CD4-positive, CD25-positive, alpha-beta regulatory T cell (primary cell): ENCODE results near the gene KCNG2. TPM values are rescaled to one million over a fixed set of nuclear protein-coding genes. Genes with fewer than 3 reads are reported as not detected.
"Not testable (repeated sequence)": the region's sequence is repeated elsewhere in the genome, so short reads cannot be mapped to it uniquely, and the experiment has no call there.

Experiments
- ATAC-seq, 2 donors: fragments of 150-1000 bp; cut with Tn5 transposase; one replicate each; pipeline ENCODE4 v1.10.0; 2021; ENCODE audit warnings: low read depth in 2 of 2, moderate number of reproducible peaks in 2 of 2, moderate library complexity in 1 of 2
- DNase-seq, 3 donors: peaks; one replicate each; pipeline versions ENCODE4 v3.0.0 to v3.0.0-alpha.2; 2012 to 2022; ENCODE audit warnings: mixed read lengths in 1 of 3
- H3K27ac ChIP-seq: one replicate; pipeline ENCODE4 v1.7.0; 2013; ENCODE audit warnings: mild to moderate bottlenecking, low read length; ENCODE audit not compliant: insufficient read depth, poor library complexity, severe bottlenecking
- H3K27me3 ChIP-seq: one replicate; pipeline ENCODE4 v1.7.0; 2013; ENCODE audit warnings: low read length; ENCODE audit not compliant: control insufficient read depth, insufficient read depth
- H3K36me3 ChIP-seq: one replicate; pipeline ENCODE4 v1.7.0; 2013; ENCODE audit warnings: mild to moderate bottlenecking, low read length, moderate library complexity; ENCODE audit not compliant: control insufficient read depth, insufficient read depth
- H3K4me1 ChIP-seq: 2 replicates; pipeline ENCODE4 v1.7.0; 2013; ENCODE audit warnings: mild to moderate bottlenecking, low read length; ENCODE audit not compliant: insufficient read depth, control insufficient read depth, poor library complexity, severe bottlenecking
- H3K4me3 ChIP-seq: one replicate; pipeline ENCODE4 v1.7.0; 2013; ENCODE audit warnings: low read depth, mild to moderate bottlenecking, low read length, moderate library complexity
- H3K9me3 ChIP-seq, 2 experiments: 1 replicate in 1 of 2; 2 replicates in 1 of 2; pipeline ENCODE4 v1.7.0; 2013; ENCODE audit warnings: low read length in 2 of 2, mild to moderate bottlenecking in 1 of 2, moderate library complexity in 1 of 2; ENCODE audit not compliant: control insufficient read depth in 2 of 2
- H3K27ac Mint-ChIP-seq, 3 donors: one replicate each; pipeline ENCODE4 v1.8.0; 2020 to 2022; ENCODE audit warnings: mild to moderate bottlenecking in 3 of 3, mixed read lengths in 3 of 3, moderate library complexity in 2 of 3
- H3K27me3 Mint-ChIP-seq: one replicate; pipeline ENCODE4 v1.8.0; 2022; ENCODE audit warnings: mild to moderate bottlenecking, mixed read lengths
- H3K36me3 Mint-ChIP-seq: one replicate; pipeline ENCODE4 v1.8.0; 2020; ENCODE audit warnings: mixed read lengths
- H3K4me1 Mint-ChIP-seq, 4 donors: one replicate each; pipeline ENCODE4 v1.8.0; 2020 to 2022; ENCODE audit warnings: mixed read lengths in 4 of 4, mild to moderate bottlenecking in 1 of 4
- H3K4me3 Mint-ChIP-seq, 4 donors: one replicate each; pipeline ENCODE4 v1.8.0; 2020 to 2022; ENCODE audit warnings: mild to moderate bottlenecking in 4 of 4, mixed read lengths in 4 of 4, moderate library complexity in 3 of 4
- H3K9me3 Mint-ChIP-seq, 7 donors: one replicate each; pipeline ENCODE4 v1.8.0; 2020 to 2022; ENCODE audit warnings: mixed read lengths in 7 of 7, mild to moderate bottlenecking in 3 of 7, moderate library complexity in 2 of 7
- polyA plus RNA-seq, 4 donors: library from polyadenylated mRNA; unstranded; fragments of 300-500 nt; fragmentation: Illumina TruSeq; gene quantifications; one replicate each; pipeline ENCODE4 v1.2.3, GENCODE V29; 2021
- total RNA-seq: library from RNA; stranded (reverse); gene quantifications from one replicate; pipeline ENCODE4 v1.2.3, GENCODE V29; 2022

Gene KCNG2, protein sequence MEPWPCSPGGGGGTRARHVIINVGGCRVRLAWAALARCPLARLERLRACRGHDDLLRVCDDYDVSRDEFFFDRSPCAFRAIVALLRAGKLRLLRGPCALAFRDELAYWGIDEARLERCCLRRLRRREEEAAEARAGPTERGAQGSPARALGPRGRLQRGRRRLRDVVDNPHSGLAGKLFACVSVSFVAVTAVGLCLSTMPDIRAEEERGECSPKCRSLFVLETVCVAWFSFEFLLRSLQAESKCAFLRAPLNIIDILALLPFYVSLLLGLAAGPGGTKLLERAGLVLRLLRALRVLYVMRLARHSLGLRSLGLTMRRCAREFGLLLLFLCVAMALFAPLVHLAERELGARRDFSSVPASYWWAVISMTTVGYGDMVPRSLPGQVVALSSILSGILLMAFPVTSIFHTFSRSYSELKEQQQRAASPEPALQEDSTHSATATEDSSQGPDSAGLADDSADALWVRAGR
- not detected for total RNA-seq
- not detected for polyA plus RNA-seq

DNA sequence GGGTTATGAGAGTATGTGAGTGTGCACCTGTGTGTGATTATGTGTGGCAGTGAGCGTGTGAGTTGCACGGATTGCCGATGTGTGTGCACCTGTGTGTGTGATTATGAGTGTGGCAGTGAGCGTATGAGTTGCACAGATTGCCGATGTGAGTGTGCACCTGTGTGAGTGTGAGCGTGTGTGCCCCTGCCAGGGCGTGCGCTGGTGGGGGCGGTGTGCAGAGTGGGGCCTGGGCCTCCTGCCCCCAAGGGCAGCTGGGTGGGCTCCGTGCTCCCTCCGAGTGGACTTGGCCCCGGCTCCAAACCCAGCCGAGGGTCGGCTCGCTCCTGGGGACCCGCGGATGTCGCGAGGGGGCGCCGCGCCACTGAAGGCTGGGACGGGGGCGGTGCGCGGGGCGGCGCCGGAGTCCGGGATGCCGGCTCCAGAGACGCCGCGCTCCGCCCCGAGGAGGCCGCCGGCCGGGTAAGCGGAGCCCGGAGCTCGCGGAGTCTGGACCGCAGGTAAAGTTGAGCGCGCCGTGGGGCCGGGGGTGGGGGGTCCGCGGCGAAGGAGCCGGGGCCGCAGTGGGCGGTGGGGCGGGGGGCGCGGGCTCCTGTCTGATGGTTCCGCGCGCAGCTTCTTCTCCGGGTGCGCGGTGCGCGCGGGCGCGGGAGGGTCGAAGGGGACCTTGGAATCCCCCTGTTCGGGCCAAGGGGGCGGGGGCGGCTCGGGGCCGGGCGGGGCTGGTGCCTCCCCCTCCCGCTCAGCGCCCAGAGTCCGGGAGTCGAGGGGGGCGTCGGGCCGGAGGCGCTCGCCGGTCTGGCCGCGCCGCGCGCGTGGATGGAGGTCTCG is at the start of gene KCNG2:
KCNG2 (plus strand) TSS at position 421 of the 828 bp plus-strand sequence. CDS start 65,730 bp downstream, outside the sequence.
- Mint-ChIP-seq H3K27me3 (peaks cover 50% of the 10 kb centered on the region), H3K36me3 (peaks cover 5% of the 10 kb centered on the region), H3K27ac (no peak within 1 kb of the TSS), H3K4me1 (peaks cover 0 to 9% (median 8%) of the 10 kb centered on the region in 4 donors), H3K9me3 (peaks cover 0 to 2% (median 0%) of the 10 kb centered on the region in 7 donors), H3K4me3 (peak within 1 kb of the TSS in 3 of 4 donors; percentile 40 to 71 (median 67))
- Histone ChIP-seq H3K4me3 (no peak within 1 kb of the TSS), H3K27ac (no peak within 1 kb of the TSS), H3K27me3 (peaks cover 8% of the 10 kb centered on the region), H3K9me3 (no peaks in the 10 kb centered on the region), H3K4me1 (no peaks in the 10 kb centered on the region), H3K36me3 (no peaks in the 10 kb centered on the region)
- DNase-seq (peak in 1 of 3 donors; percentile 10), ATAC-seq (peak in 1 of 2 donors; percentile 18)

DNA sequence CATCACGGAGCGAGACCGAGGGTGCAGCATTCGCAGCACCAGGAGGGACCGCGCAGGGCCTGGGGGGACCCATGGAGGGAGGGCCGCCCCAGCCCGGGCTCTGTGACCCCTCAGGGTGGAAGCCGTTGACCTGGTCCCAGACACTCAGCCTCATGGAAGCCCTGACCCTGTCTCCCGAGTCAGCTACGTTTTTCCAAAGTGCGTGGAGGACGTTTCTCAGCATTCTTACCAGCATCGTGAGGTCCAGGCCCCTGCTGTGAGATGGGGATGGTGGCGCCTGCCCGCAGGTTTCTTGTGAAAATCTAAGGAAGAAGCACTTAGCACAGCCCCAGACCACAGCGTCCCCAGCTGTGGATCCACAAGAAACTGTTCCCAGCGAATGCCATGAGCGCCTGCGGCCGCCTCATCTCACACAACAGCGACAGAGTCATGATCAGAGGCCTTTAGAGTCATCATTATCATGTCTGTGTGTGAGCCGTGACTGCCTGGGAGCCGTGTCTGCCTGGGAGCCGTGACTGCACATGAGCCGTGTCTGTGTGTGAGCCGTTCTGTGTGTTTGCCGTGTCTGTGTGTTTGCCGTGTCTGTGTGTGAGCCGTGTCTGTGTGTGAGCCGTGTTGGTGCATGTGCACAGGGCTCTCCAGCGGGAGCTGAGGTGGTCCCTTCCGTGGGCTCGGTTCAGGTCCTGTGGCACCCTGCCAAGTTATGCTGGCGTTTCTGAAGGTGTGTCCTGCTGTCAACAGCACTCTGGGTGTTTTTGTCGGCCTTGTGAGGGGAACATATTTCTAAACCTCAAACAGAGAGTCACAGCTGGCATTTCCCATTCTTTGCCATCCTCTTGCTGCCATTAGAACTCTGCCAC is 49.2 kb upstream of the KCNG2 start:
- no peaks in the 10 kb centered on the region for H3K27me3 Mint-ChIP-seq
- H3K4me1 Mint-ChIP-seq: peaks cover 0 to 7% (median 0%) of the 10 kb centered on the region in 4 donors
- no peak for DNase-seq
- no peak overlapping the region for H3K27ac ChIP-seq
- no peak overlapping the region for H3K27ac Mint-ChIP-seq
- peaks cover 0 to 7% of the 10 kb centered on the region in 2 experiments for H3K9me3 ChIP-seq
- no peak overlapping the region for H3K4me3 ChIP-seq
- peaks cover 0 to 14% (median 4%) of the 10 kb centered on the region in 7 donors for H3K9me3 Mint-ChIP-seq
- H3K36me3 Mint-ChIP-seq: peaks cover 40% of the 10 kb centered on the region
- ATAC-seq: no peak
- no peaks in the 10 kb centered on the region for H3K4me1 ChIP-seq
- peaks cover 48% of the 10 kb centered on the region for H3K36me3 ChIP-seq
- H3K4me3 Mint-ChIP-seq: no peak overlapping the region
- H3K27me3 ChIP-seq: no peaks in the 10 kb centered on the region

DNA sequence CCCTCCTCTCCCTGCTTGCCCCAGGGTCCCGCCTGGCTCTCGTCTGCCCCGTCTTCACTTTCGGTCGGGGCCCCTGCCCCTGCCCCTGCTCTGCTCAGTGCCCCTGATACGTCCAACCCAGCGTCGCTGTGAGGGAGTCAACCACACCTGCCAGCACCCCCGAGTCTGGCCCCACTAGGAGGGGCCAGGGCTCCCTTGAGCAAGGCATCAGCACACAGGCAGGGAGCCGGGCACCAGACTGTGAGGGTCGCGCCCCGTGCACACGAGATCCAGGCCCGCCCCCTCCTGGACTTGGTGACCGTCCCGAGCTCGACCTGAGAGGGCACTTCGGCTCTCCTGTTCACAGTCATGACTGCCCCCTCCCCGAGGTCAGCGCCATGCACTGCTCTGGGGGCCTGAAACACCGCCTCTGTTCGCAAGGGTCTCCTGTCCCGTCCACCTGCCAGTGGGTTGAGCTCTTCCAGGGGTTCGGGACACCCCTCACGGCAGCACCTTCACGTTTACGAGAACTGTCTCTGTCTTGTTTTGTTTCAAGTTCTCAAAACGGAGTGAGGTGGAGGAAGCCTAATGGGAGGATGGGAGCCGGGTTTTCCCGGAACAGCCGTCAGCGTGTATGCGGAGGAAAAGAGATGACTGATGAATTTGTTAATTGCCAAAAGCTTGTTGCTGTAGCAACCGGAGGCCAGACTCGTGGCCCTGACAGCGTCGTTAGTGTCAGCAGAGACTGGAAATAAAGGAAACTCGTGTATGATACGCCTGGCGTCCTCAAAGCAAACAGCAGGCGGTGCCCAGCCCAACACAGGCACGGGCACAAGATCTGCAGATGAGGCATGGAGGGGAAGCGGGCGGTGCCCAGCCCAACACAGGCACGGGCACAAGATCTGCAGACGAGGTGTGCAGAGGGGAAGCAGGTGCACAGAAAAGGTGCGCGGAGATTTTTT is 48.2 kb upstream of the KCNG2 start:
- Histone ChIP-seq H3K36me3 (peaks cover 51% of the 10 kb centered on the region), H3K4me3 (no peak overlapping the region), H3K27me3 (no peaks in the 10 kb centered on the region), H3K27ac (no peak overlapping the region), H3K9me3 (peaks cover 0 to 3% of the 10 kb centered on the region in 2 experiments), H3K4me1 (no peaks in the 10 kb centered on the region)
- Mint-ChIP-seq H3K4me1 (peaks cover 0 to 1% (median 0%) of the 10 kb centered on the region in 4 donors), H3K27me3 (no peaks in the 10 kb centered on the region), H3K36me3 (peaks cover 38% of the 10 kb centered on the region), H3K27ac (no peak overlapping the region), H3K4me3 (no peak overlapping the region), H3K9me3 (peaks cover 0 to 9% (median 1%) of the 10 kb centered on the region in 7 donors)
- ATAC-seq (no peak), DNase-seq (no peak)

DNA sequence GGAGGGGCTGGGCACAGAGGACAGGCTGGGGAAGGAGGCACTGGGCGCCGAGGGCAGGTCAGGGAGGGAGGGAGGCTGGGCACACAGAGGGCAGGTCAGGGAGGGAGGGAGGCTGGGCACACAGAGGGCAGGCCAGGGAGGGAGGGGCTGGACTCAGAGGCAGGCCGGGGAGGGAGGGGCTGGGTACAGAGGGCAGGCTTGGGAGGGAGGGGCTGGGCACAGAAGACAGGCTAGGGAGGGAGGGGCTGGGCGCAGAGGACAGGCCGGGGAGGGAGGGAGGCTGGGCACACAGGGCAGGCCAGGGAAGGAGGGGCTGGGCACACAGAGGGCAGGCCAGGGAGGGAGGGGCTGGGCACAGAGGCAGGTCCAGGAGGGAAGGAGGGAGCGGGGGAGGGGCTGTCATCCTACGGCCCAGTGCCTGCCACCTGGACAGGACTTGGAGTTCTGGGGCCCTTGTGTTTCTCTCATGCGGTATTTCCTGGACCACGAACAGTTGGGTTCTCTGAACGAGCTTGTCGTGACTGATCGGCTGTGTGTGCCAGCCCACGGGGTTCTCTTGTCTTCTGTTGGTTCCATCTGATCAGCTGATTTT is 46.7 kb upstream of the KCNG2 start:
- Histone ChIP-seq H3K9me3 (no peaks in the 10 kb centered on the region), H3K27me3 (no peaks in the 10 kb centered on the region), H3K4me1 (no peaks in the 10 kb centered on the region), H3K36me3 (peaks cover 62% of the 10 kb centered on the region), H3K4me3 (no peak overlapping the region), H3K27ac (no peak overlapping the region)
- no peaks in the 10 kb centered on the region for H3K4me1 Mint-ChIP-seq
- no peak overlapping the region for H3K27ac Mint-ChIP-seq
- H3K9me3 Mint-ChIP-seq: peaks cover 0 to 7% (median 1%) of the 10 kb centered on the region in 7 donors
- peaks cover 47% of the 10 kb centered on the region for H3K36me3 Mint-ChIP-seq
- no peak overlapping the region for H3K4me3 Mint-ChIP-seq
- ATAC-seq (no peak), DNase-seq (no peak)
- H3K27me3 Mint-ChIP-seq: no peaks in the 10 kb centered on the region

DNA sequence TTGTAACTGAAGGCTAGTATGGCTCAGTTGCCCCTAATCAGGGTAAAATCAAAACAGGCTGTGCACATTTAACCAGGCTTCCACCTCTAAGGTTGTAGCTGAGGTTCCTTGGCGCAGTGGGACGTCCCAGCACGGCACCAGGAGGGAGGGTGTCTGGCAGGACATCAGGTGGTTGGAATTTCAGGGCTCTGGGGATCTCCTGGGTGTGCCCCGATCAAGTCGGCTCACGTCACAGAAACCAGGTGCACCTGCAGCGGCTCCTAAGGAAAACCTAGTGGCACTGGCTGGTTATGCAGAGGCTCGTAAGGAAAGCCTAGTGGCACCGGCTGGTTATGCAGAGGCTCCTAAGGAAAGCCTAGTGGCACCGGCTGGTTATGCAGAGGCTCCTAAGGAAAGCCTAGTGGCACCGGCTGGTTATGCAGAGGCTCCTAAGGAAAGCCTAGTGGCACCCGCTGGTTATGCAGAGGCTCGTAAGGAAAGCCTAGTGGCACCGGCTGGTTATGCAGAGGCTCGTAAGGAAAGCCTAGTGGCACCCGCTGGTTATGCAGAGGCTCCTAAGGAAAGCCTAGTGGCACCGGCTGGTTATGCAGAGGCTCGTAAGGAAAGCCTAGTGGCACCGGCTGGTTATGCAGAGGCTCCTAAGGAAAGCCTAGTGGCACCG is 45.7 kb upstream of the KCNG2 start:
- not testable (repeated sequence) for H3K27me3 Mint-ChIP-seq, H3K27ac Mint-ChIP-seq, H3K27me3 ChIP-seq, DNase-seq, H3K9me3 ChIP-seq, H3K4me1 ChIP-seq, H3K4me3 Mint-ChIP-seq, H3K9me3 Mint-ChIP-seq, ATAC-seq, H3K27ac ChIP-seq, H3K4me1 Mint-ChIP-seq, H3K4me3 ChIP-seq
- peaks cover 55% of the 10 kb centered on the region for H3K36me3 ChIP-seq
- peaks cover 55% of the 10 kb centered on the region for H3K36me3 Mint-ChIP-seq

DNA sequence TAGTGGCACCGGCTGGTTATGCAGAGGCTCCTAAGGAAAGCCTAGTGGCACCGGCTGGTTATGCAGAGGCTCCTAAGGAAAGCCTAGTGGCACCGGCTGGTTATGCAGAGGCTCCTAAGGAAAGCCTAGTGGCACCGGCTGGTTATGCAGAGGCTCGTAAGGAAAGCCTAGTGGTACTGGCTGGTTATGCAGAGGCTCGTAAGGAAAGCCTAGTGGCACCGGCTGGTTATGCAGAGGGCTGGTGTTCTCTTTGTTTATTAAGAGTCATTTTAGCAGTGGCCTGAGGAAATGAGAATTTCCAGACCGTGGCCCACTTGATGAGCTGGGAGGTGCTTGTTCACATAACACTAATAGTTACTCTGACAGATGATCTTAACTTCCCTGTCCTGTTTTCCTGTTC is 44.8 kb upstream of the KCNG2 start:
- not testable (repeated sequence) for H3K4me1 ChIP-seq, H3K4me3 ChIP-seq, H3K4me3 Mint-ChIP-seq, H3K4me1 Mint-ChIP-seq, H3K27me3 Mint-ChIP-seq, H3K27me3 ChIP-seq, H3K27ac ChIP-seq, DNase-seq, H3K27ac Mint-ChIP-seq, ATAC-seq, H3K9me3 ChIP-seq
- peaks cover 56% of the 10 kb centered on the region for H3K36me3 Mint-ChIP-seq
- H3K9me3 Mint-ChIP-seq: peaks cover 0 to 14% (median 4%) of the 10 kb centered on the region in 7 donors
- H3K36me3 ChIP-seq: peaks cover 47% of the 10 kb centered on the region
